GM19452 (cell line): Measurements from ENCODE around the gene PIGH.
"Not testable (repeated sequence)": the region's sequence is repeated elsewhere in the genome, so short reads cannot be mapped to it uniquely, and the experiment has no call there.

Source experiments
- ATAC-seq: cut with Tn5 transposase; IDR thresholded peaks from one replicate; pipeline ENCODE4 v1.9.1; 2021; ENCODE audit not compliant: unreplicated experiment

Gene PIGH

GRCh38 chr14:67609642-67610310, 9.7 kb upstream of the PIGH start:
- ATAC-seq = no peak

DNA sequence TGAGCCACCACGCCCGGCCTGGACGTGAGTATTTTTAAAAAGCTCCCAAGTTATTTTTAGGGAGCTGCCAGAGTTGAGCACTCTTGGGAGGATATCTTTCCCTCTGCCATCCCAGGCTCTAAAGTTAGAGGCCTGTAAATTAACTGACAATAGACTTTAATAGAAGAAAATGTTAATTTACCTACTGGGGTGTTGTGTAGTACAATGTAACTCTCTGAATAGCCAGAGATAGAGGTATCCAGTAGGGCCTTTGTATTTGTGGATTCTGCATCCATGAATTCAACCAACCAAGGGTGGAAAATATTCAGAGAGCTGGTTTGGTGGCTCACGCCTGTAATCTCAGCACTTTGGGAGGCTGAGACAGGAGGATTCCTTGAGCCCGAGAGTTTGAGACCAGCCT, 7.6 kb upstream of the PIGH start:
- no peak for ATAC-seq

- ATAC-seq = peak; percentile 48
Observed at GRCh38 chr14:67602995-67603545, 3.0 kb upstream of the PIGH start.

DNA sequence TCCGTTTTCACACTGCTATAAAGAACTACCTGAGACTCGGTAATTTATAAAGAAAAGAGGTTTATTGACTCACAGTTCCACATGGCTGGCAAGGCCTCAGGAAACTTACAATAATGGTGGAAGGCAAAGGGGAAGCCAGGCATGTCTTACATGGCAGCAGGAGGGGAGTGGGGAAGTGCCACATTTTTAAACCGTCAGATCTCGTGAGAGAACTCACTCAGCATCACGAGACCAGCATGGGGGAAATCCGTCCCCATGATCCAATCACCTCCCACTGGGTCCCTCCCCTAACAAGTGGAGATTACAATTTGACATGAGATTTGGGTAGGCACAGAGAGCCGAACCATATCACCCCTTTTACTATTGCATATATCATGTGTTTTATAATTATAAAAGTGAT, 2.0 kb upstream of the PIGH start:
- ATAC-seq = no peak

DNA sequence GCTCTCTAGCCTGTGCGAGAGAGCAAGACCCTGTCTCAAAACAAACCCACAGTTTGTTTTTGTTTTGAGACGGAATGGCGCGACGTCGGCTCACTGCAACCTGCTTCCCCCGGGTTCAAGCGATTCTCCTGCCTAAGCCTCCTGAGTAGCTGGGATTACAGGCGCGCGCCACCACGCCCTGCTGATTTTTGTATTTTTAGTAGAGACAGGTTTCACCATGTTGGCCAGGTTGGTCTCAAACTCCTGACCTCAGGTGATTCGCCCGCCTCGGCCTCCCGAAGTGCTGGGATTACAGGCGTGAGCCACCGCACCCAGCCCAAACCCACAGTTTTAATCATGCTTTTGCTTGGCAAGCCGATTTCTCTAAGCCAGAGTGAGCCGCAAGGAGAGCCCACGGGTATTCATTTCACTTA, 500 bp upstream of the PIGH start:
- not testable (repeated sequence) for ATAC-seq

GRCh38 chr14:67595392-67595791, 4.7 kb downstream of the PIGH start:
- no peak for ATAC-seq

GRCh38 chr14:67593650-67594049, 6.4 kb downstream of the PIGH start:
- ATAC-seq = not testable (repeated sequence)

- ATAC-seq = no peak
Observed at GRCh38 chr14:67589204-67589770, 10.8 kb downstream of the PIGH start.

GRCh38 chr14:67586369-67586768, 13.7 kb downstream of the PIGH start:
- no peak for ATAC-seq

GRCh38 chr14:67584978-67585377, 15.1 kb downstream of the PIGH start:
- no peak for ATAC-seq

- ATAC-seq = no peak
Observed at GRCh38 chr14:67583711-67584644, 16.1 kb downstream of the PIGH start.

GRCh38 chr14:67582061-67582460, 18.0 kb downstream of the PIGH start:
- no peak for ATAC-seq

DNA sequence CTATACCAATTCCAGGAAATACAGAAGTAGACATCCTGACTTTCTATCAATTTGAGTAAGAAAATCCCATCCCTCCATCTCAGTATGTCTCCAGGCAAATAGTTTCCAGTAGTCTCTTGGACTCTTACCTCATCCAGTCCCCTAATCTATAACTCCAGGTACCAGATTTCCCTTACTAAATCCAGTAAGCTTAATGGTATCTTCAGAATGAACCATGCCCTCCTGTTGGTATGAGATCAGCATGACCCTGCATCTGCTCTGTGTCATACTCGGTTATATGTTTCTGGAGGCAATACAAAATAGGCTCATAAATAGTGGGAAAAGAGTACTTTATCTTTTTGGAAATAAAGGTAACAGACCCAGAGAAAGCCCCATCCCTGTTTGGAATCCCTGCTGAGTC, 18.4 kb downstream of the PIGH start:
- no peak for ATAC-seq

DNA sequence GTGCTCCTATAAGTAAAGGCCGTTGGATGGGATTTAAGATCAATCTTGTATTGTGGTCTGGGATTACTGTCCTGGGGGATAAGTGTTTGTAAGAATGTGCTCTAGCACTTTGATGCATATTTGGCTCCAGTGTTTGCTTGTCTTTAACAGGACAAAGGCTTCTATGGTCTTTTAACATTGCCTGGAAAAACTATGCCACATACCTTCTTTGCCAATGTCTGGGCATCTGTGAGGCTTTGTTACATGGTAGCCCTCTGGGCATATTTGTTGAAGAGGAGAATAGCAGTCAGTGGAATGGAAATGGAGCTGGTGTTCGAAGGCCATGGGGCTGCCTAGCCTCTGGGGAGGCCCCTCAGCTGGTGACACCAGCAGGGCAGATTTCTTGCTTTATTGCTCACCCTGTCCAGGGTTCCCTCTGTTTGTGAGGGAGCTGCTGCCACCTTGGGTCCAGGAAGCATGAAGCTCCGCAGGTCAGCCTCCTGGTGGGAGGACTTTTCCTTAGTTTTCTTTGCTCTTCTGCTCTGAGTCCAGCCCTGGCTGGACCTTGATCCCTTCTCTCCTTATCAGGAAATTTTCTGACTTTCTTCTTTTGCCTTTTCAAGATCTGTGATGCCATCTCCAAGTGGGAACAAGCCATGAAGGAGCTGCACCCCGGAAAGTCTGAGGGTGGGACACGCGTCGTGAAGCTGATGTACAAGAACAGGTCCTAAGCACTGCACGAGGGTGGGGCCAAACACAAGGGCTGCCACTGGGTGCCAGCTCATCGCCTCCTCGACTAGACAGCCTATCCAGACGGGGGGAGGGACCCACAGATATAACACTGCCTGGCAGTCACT, 19.5 kb downstream of the PIGH start:
- no peak for ATAC-seq

- no peak for ATAC-seq
Observed at GRCh38 chr14:67579636-67580035, 20.4 kb downstream of the PIGH start.

DNA sequence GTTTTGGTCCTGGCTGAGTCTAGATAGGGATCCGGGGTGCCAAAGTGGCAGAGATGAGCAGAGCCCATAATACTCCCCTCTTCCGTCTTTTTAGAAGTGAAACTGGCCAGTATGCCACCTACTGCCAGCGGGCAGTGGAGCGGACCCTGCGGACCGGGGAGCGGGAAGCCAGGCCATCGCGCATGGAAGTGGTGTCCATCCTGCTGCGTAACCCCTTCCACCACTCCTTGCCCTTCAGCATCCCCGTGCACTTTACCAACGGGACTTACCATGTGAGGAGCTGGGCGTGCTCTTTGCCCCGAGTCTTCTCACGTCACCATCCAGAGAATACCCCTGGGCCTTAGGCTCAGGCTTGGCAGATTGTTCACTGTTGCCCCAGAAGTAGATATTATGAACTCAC, 21.0 kb downstream of the PIGH start:
- ATAC-seq = no peak

DNA sequence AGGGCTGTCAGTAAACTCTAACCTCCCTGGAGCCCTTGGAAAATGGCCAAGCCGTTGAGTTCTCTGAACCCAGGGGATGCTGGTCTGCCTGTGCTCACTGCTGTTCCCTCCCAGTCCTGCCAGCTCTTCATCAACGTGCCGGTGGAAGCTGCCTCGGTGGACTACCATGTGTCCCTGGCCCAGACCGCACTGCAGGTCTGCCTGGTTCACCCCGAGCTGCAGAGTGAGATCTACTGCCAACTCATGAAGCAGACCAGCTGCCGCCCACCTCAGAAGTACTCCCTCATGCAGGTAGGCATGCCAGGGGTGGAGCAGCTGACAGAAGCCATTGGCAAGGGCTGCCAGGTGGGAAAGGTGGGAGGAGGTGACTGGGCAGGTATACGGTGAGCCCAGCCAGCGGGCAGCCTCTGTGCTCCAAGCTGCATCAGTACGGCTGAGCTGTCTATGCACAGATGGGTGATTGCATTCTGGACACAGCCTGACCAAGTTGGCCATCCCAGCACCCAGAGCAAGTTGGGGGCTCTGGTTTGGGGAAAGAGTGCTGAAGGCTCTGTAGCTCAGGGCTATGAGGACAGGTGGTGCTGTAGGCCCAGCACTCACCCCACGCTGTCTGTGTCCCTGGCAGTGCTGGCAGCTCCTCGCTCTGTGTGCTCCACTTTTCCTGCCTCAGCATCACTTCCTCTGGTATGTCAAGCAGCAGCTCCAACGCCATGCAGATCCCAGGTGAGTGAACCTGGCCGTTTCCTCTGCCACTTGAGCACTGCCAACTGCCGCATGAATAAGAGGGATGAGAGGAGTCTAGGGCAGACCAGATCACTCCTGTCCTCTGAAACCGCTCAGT, 21.9 kb downstream of the PIGH start:
- ATAC-seq = no peak

DNA sequence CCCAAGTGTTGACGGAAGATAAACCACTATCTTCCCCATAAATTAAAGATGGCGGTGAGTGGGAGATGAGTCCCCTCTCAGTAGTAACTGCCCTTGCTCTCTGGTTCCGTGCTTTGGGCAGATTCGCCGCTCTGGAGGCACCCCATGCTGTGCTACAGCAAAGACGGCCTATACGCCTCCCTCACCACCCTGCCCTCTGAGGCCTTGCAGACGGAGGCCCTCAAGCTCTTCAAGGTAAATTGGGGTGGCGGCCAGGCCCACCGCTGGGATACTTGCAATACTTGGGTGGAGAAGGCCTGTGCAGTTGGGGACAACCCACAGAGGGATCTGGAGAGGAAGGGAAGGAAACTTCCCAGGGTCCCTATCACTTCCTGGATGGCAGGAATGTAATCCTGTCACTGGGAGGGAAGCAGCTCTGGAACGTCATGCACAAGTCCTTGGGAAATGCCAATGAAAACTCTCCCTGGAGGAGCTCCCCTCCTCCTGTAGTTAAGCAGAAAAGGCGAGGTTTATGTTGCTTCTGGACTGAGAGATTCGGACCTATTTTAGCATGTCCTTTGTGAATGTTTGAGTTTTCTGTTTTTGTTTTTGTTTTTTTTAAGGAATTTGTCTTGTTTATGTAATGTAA, 22.8 kb downstream of the PIGH start:
- ATAC-seq = no peak

- ATAC-seq = no peak
Observed at GRCh38 chr14:67576216-67576955, 23.7 kb downstream of the PIGH start.
